Measurements from ENCODE around the gene LIN7B.
"Not testable (repeated sequence)": the region's sequence is repeated elsewhere in the genome, so short reads cannot be mapped to it uniquely, and the experiment has no call there.

The LIN7B gene, protein sequence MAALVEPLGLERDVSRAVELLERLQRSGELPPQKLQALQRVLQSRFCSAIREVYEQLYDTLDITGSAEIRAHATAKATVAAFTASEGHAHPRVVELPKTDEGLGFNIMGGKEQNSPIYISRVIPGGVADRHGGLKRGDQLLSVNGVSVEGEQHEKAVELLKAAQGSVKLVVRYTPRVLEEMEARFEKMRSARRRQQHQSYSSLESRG

GRCh38 chr19:49113762-49114629 is at the start of gene LIN7B:
Gene LIN7B (plus strand): TSS chr19:49114370. CDS start chr19:49114405, 35 bp downstream.
- peak; percentile 80 for ATAC-seq
- Mint-ChIP-seq H3K4me1 (peaks cover 46% of the 10 kb centered on the region), H3K4me3 (peak within 1 kb of the TSS; percentile 85), H3K9me3 (no peaks in the 10 kb centered on the region), H3K27ac (peak within 1 kb of the TSS; percentile 26), H3K36me3 (peaks cover 5% of the 10 kb centered on the region)
- peak; percentile 88 to 90 for DNase-seq (ENCODE audit: low spot score in 2 of 2)

GRCh38 chr19:49064768-49065611 is 49.2 kb upstream of the LIN7B start, which contains the start of gene NTF4:
Gene NTF4 (minus strand): TSS chr19:49064818. CDS start chr19:49061997, 2,821 bp downstream.
- no peak for ATAC-seq
- no peaks in the 10 kb centered on the region for H3K36me3 Mint-ChIP-seq
- DNase-seq (ENCODE audit: low spot score in 2 of 2), result no peak
- H3K4me3 Mint-ChIP-seq, result no peak within 1 kb of the TSS
- no peaks in the 10 kb centered on the region for H3K9me3 Mint-ChIP-seq
- H3K27ac Mint-ChIP-seq, result no peak within 1 kb of the TSS
- peaks cover 6% of the 10 kb centered on the region for H3K4me1 Mint-ChIP-seq

GRCh38 chr19:49065905-49066512 is 48.2 kb upstream of the LIN7B start:
- Mint-ChIP-seq H3K9me3 (no peaks in the 10 kb centered on the region), H3K27ac (no peak overlapping the region), H3K36me3 (no peaks in the 10 kb centered on the region), H3K4me1 (peaks cover under 1% of the 10 kb centered on the region), H3K4me3 (no peak overlapping the region)
- ATAC-seq, result no peak
- DNase-seq (ENCODE audit: low spot score in 2 of 2), result no peak

DNA sequence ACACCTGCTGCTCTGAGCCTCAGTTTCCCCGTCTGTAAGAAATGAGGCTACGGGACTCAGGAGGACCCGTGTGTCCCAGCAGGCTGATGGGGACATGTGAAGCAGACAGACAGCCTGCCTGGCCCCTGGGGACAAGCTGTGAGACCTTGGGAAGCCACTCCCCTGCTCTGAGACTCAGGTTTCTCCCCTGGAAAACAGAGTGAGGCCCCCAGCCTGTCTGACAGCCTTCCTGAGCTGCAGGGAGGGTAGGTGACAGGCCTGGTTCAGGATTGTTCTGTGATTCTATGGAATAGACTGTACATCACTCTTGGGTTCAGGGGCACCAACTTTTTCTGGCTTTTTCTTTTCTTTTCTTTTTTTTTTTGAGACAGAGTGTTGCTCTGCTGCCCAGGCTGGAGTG is 46.6 kb upstream of the LIN7B start:
- Mint-ChIP-seq H3K4me3 (no peak overlapping the region), H3K27ac (no peak overlapping the region), H3K9me3 (no peaks in the 10 kb centered on the region), H3K4me1 (peaks cover under 1% of the 10 kb centered on the region), H3K36me3 (no peaks in the 10 kb centered on the region)
- ATAC-seq (no peak), DNase-seq (ENCODE audit: low spot score in 2 of 2) (no peak)

DNA sequence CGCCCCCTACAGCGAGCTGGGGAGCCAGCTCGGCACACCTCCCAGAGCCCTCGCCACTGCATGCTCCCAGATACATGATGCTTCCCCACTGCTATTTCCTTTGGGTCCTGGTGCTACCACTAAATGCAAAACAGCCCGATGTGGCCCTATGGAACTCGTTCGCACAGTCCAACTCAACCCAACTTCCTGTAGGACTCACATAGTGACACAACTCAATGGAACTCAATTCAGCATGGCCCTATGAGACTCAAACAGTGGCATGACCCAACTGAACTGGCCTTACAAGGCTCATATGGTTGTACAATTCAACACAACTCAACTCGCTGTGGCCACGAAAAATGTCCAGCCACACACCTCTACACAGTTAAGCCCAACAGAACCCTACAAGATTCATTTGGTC is 45.1 kb upstream of the LIN7B start:
- Mint-ChIP-seq H3K4me3 (no peak overlapping the region), H3K4me1 (peaks cover 12% of the 10 kb centered on the region), H3K36me3 (no peaks in the 10 kb centered on the region), H3K9me3 (no peaks in the 10 kb centered on the region), H3K27ac (no peak overlapping the region)
- ATAC-seq, result no peak
- no peak for DNase-seq (ENCODE audit: low spot score in 2 of 2)

- Mint-ChIP-seq H3K9me3 (no peaks in the 10 kb centered on the region), H3K4me1 (peaks cover 12% of the 10 kb centered on the region), H3K4me3 (no peak overlapping the region), H3K36me3 (no peaks in the 10 kb centered on the region), H3K27ac (no peak overlapping the region)
- ATAC-seq (no peak), DNase-seq (ENCODE audit: low spot score in 2 of 2) (no peak)
Measured at GRCh38 chr19:49070416-49070815, 43.8 kb upstream of the LIN7B start.

- ATAC-seq, result no peak
- no peak overlapping the region for H3K4me3 Mint-ChIP-seq
Measured at GRCh38 chr19:49071860-49072547, 42.2 kb upstream of the LIN7B start.

GRCh38 chr19:49073514-49074378 is 40.4 kb upstream of the LIN7B start:
- peak overlapping the region; percentile 1 for H3K27ac Mint-ChIP-seq
- no peaks in the 10 kb centered on the region for H3K9me3 Mint-ChIP-seq
- H3K36me3 Mint-ChIP-seq, result no peaks in the 10 kb centered on the region
- peak overlapping the region; percentile 43 for H3K4me3 Mint-ChIP-seq
- DNase-seq (ENCODE audit: low spot score in 2 of 2) (no peak), ATAC-seq (no peak)
- H3K4me1 Mint-ChIP-seq, result peaks cover 12% of the 10 kb centered on the region

More at GRCh38 chr19:49071860-49072547, 42.2 kb upstream of the LIN7B start:
- no peak for DNase-seq (ENCODE audit: low spot score in 2 of 2)
- Mint-ChIP-seq H3K27ac (no peak overlapping the region), H3K36me3 (no peaks in the 10 kb centered on the region), H3K4me1 (peaks cover 12% of the 10 kb centered on the region), H3K9me3 (no peaks in the 10 kb centered on the region)

DNA sequence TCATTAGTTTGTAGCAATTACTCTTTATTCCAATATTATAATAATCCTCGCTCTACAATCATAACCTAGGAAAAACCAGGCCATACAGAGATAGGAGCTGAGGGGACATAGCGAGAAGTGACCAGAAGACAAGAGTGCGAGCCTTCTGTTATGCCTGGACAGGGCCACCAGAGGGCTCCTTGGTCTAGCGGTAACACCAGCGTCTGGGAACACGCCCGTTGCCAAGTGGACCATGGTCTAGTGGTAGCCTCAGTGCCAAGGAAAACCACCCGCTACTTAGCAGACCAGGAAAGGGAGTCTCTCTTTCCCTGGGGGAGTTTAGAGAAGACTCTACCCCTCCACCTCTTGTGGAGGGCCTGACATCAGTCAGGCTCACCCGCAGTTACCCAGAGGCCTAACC is 39.3 kb upstream of the LIN7B start:
- H3K4me3 Mint-ChIP-seq; H3K36me3 Mint-ChIP-seq; H3K27ac Mint-ChIP-seq; DNase-seq (ENCODE audit: low spot score in 2 of 2); H3K9me3 Mint-ChIP-seq; ATAC-seq: not testable (repeated sequence)
- peaks cover 12% of the 10 kb centered on the region for H3K4me1 Mint-ChIP-seq

- Mint-ChIP-seq H3K36me3 (peaks cover 8% of the 10 kb centered on the region), H3K4me3 (no peak overlapping the region), H3K4me1 (peaks cover 6% of the 10 kb centered on the region), H3K27ac (no peak overlapping the region), H3K9me3 (no peaks in the 10 kb centered on the region)
- DNase-seq (ENCODE audit: low spot score in 2 of 2), result no peak
- ATAC-seq, result no peak
Measured at GRCh38 chr19:49080392-49080791, 33.8 kb upstream of the LIN7B start.

DNA sequence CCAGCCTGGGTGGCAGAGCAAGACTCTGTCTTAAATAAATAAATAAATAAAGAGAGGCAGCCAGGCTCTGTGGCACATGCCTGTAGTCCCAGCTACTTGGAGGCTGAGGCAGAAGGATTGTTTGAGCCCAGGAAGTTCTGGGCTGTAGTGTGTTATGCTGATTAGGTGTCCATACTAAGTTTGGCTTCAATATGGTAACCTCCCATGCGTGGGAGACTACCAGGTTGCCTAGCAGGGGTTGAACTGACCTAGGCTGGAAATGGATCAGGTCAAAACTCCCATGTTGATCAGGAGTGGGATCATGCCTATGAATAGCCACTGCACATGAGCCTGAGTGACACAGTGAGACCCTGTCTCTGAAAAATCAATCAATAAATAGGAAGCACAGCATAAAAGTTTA is 32.9 kb upstream of the LIN7B start:
- Mint-ChIP-seq H3K4me3 (no peak overlapping the region), H3K27ac (no peak overlapping the region), H3K4me1 (peaks cover 11% of the 10 kb centered on the region), H3K9me3 (no peaks in the 10 kb centered on the region), H3K36me3 (peaks cover 17% of the 10 kb centered on the region)
- DNase-seq (ENCODE audit: low spot score in 2 of 2) (no peak), ATAC-seq (no peak)

DNA sequence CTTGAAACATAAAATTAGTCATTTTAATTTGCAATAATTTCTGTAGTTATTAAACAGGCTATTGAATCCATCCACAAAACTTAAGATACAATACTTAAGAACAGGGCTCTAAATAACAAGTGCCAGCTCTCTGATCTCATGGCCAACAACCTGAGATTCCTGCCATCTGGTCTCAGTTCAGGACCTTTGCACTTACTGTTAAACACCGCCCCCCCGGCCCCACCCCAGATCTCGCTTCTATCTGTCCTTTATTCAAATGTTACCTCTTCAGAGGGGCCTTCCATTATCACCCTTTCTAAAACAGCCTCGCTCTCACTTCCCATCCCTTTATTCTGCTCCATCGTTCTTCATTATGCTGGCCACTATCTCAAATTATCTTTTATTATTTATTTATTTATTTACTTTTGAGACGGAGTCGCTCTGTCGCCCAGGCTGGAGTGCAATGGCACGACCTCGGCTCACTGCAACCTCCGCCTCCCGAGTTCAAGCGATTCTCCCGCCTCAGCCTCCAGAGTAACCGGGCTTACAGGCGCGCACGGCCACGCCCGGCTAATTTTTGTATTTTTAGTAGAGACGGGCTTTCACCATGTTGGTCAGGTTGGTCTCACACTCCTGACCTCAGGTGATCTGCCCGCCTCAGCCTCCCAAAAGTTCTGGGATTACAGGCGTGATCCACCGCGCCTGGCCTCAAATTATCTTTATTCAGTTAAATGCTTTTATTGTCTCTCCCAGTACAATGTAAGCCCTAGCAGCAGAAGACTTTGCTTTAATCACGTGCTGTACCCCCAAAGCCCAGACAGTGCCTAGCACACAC is 29.8 kb upstream of the LIN7B start:
- Mint-ChIP-seq H3K36me3 (peaks cover 48% of the 10 kb centered on the region), H3K27ac (peak overlapping the region; percentile 93), H3K9me3 (no peaks in the 10 kb centered on the region), H3K4me1 (peaks cover 25% of the 10 kb centered on the region), H3K4me3 (peak overlapping the region; percentile 99)
- ATAC-seq, result no peak
- no peak for DNase-seq (ENCODE audit: low spot score in 2 of 2)

Measured in stimulated activated effector memory CD8-positive, alpha-beta T cell treated with anti-CD3 and anti-CD28 coated beads, Interleukin-12 subunit alpha, Interleukin-12 subunit beta, amount 100 ng/mL, for 72 hours (primary cell).